Lung (tissue), 12 donors: Measurements from ENCODE around the gene RAPGEF1. TPM values are rescaled to one million over a fixed set of nuclear protein-coding genes. Genes with fewer than 3 reads are reported as not detected.

ENCODE experiments used
- ATAC-seq: fragments of 200-7000 bp; cut with Tn5 transposase; one replicate; pipeline ENCODE4 v1.9.1; 2020; ENCODE audit warnings: moderate number of reproducible peaks; ENCODE audit not compliant: insufficient read depth, low FRiP score
- DNase-seq, 3 donors: peaks; one replicate each; pipeline ENCODE4 v3.0.0-alpha.2; 2013 to 2017
- H3K27ac ChIP-seq, 2 donors: one replicate each; pipeline ENCODE4 v1.5.1; 2013; ENCODE audit warnings: mild to moderate bottlenecking in 2 of 2, moderate library complexity in 2 of 2, control low read depth in 1 of 2, inconsistent platforms in 1 of 2, low read depth in 1 of 2, low read length in 1 of 2
- H3K27me3 ChIP-seq, 3 donors: one replicate each; pipeline ENCODE4 v1.5.1; 2013; ENCODE audit warnings: low read length in 2 of 3; ENCODE audit not compliant: control insufficient read depth in 3 of 3, insufficient read depth in 3 of 3
- H3K36me3 ChIP-seq, 4 donors: one replicate each; pipeline ENCODE4 v1.5.1; 2013; ENCODE audit warnings: low read length in 4 of 4, mild to moderate bottlenecking in 1 of 4, moderate library complexity in 1 of 4; ENCODE audit not compliant: control insufficient read depth in 4 of 4, insufficient read depth in 4 of 4
- H3K4me1 ChIP-seq, 5 donors: one replicate each; pipeline ENCODE4 v1.5.1; 2013; ENCODE audit warnings: low read length in 5 of 5, mild to moderate bottlenecking in 2 of 5, moderate library complexity in 1 of 5; ENCODE audit not compliant: control insufficient read depth in 5 of 5, insufficient read depth in 5 of 5
- H3K4me3 ChIP-seq: one replicate; pipeline ENCODE4 v1.5.1; 2013; ENCODE audit warnings: mild to moderate bottlenecking, control low read depth, moderate library complexity
- H3K9ac ChIP-seq, 2 donors: one replicate each; pipeline ENCODE4 v1.5.1; 2013; ENCODE audit warnings: low read length in 2 of 2, control low read depth in 1 of 2; ENCODE audit not compliant: insufficient read depth in 1 of 2
- H3K9me3 ChIP-seq, 4 donors: one replicate each; pipeline ENCODE4 v1.5.1; 2013; ENCODE audit warnings: low read length in 3 of 4, mild to moderate bottlenecking in 1 of 4, moderate library complexity in 1 of 4; ENCODE audit not compliant: control insufficient read depth in 4 of 4, insufficient read depth in 3 of 4
- CTCF ChIP-seq: IDR thresholded peaks from 2 replicates; pipeline ENCODE4 v1.5.1; 2012; ENCODE audit warnings: mild to moderate bottlenecking; ENCODE audit errors: control extremely low read depth, extremely low read depth
- WGBS, 2 donors: extraction: QIAGEN DNeasy Blood & Tissue Kit; methylation state at CpG; one replicate each; pipeline ENCODE4 v1.1.7; 2013; 5-methylcytosine and 5-hydroxymethylcytosine counted together
- polyA plus RNA-seq, 2 donors: library from polyadenylated mRNA; stranded (reverse); fragments of 200-250 nt; gene quantifications; one replicate each; pipeline ENCODE4 v1.2.1, GENCODE V29; 2013
- total RNA-seq, 2 donors: library from RNA; depleted of rRNA in 1 of 2; stranded (reverse); fragments of >200 nt in 1 of 2; gene quantifications; one replicate each; pipeline ENCODE4 v1.2.1, GENCODE V29; 2014 to 2021
- donor health status: control.
- donor health status: control.
- donor health status: Bipolar disorder and iron deficiency.
- donor health status: healthy.
- donor health status: DM: yes; HTN: yes; CAD: no.

RAPGEF1 gene
- total and polyA plus RNA-seq, 4 donors: 38.9 to 134 (median 55.1) TPM

GRCh38 chr9:131595696-131596429 lies 144.0 kb downstream of the RAPGEF1 start:
- H3K9ac ChIP-seq: no peak overlapping the region
- peaks cover 0 to 2% (median 0%) of the 10 kb centered on the region in 5 donors for H3K4me1 ChIP-seq
- H3K36me3 ChIP-seq: peaks cover 6 to 71% (median 20%) of the 10 kb centered on the region in 4 donors
- DNase-seq (no peak), ATAC-seq (no peak)
- H3K27ac ChIP-seq: no peak overlapping the region
- no peak overlapping the region for H3K4me3 ChIP-seq
- WGBS, 2 donors: 90% methylated on average over 20 of the region's 20 CpGs
- H3K27me3 ChIP-seq: no peaks in the 10 kb centered on the region
- H3K9me3 ChIP-seq: peaks cover 0 to 4% (median 0%) of the 10 kb centered on the region in 4 donors
- TF ChIP-seq CTCF: no peak

DNA sequence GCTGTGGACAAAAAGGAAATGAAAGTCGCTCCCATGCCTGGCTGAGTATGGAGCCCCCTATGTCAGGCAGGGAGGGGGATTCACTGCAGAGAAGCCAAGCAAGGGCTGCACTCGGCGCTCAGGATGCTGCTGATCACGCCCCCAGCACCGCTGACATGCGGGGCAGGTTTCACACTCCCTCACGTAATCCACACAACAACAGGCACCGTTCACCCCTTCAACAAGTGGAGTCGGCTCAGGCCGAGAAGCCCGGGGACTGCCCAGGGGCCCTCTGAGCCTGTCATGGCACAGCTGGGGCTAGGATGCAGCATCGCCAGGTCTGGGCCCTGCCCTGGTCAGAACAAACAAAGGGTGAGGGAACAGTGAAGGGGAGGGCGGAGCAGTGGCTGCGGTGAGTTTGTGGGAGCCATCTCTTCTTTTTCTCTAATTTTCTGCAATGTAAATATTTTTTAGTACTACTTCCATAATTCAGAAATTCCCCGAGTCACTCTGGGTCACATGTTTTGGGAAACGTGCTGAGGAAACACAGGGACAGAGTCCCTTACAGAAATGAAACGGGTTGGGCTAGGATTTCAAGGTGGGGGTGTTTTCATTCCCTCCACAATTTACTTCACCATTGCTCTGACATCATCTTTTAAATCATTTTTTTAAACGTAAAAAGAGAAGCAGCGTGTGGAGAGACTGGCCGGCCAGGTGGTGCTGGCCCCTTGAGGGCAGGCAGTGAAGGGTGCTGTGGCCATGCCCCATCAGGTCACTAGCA lies 144.8 kb downstream of the RAPGEF1 start:
- Histone ChIP-seq H3K4me1 (peaks cover 0 to 2% (median 0%) of the 10 kb centered on the region in 5 donors), H3K4me3 (no peak overlapping the region), H3K36me3 (peaks cover 6 to 71% (median 19%) of the 10 kb centered on the region in 4 donors), H3K27ac (no peak overlapping the region), H3K9me3 (peaks cover 0 to 4% (median 0%) of the 10 kb centered on the region in 4 donors), H3K9ac (no peak overlapping the region), H3K27me3 (no peaks in the 10 kb centered on the region)
- DNase-seq (no peak), ATAC-seq (no peak)
- 72 to 82% methylated on average over 20 of the region's 20 CpGs for WGBS, 2 donors
- TF ChIP-seq CTCF: no peak

DNA sequence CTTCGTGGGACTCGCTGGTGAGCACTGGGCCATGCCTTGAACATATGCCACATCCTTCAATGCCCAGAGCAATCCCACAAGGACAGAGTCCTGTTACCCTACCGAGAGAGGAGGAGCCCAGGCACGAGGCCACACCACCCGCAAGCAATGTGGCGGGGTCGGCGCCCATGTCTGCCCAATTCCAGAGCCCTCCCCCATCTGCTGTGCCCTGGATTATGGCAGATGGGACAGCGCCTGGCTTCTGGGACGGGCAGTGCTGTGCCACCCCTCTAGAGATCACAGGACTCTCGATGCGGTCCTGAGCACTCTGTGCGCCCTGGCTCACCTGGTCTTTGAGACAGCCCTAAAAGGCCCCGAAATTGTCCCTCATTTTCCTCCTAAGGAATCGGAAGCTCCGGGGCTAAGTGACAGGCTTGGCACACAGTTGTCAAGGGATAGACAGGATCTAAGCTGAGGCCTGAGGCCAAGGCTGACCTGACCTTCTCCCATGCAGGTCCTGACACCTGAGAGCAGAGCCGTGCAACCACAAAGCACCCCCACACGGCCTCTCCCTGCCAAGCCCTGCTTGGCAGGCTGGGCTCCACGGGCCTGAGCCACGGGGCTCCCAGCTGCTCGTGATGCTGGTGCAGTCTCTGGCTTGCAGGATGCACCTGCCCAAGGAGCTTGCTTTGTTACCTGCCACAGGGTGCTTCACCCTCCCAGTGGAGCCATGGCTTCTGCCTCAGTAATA lies 145.8 kb downstream of the RAPGEF1 start:
- peaks cover 0 to 2% (median 0%) of the 10 kb centered on the region in 5 donors for H3K4me1 ChIP-seq
- DNase-seq (no peak), ATAC-seq (no peak)
- no peak overlapping the region for H3K9ac ChIP-seq
- peaks cover 6 to 74% (median 21%) of the 10 kb centered on the region in 4 donors for H3K36me3 ChIP-seq
- peaks cover 0 to 4% (median 0%) of the 10 kb centered on the region in 4 donors for H3K9me3 ChIP-seq
- H3K4me3 ChIP-seq: no peak overlapping the region
- TF ChIP-seq CTCF: no peak
- no peak overlapping the region for H3K27ac ChIP-seq
- 90 to 92% methylated on average over 21 of the region's 21 CpGs for WGBS, 2 donors
- H3K27me3 ChIP-seq: no peaks in the 10 kb centered on the region
